ENCODE measurements around the gene PRPF18.

The PRPF18 gene

DNA sequence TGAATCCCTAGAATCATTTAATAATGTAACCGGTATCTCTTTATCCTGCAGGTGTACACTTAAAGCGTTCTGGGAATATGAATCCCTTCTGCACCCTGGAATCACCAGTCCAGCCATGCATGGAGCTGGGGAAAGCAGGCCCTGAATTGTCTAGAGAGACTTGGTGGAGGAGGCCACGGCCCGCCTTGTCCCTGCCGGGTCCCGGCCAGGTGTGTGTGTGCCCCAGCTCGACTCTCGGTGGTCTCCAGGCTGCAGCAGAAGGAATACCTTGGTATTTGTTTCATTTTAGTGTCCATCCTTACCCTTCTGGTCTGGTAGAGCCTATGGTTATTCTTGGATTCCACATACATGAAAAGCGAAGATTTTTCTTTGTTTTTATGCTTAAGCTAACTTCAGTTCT lies 58.1 kb downstream of the PRPF18 start:
- no peak for DNase-seq

DNA sequence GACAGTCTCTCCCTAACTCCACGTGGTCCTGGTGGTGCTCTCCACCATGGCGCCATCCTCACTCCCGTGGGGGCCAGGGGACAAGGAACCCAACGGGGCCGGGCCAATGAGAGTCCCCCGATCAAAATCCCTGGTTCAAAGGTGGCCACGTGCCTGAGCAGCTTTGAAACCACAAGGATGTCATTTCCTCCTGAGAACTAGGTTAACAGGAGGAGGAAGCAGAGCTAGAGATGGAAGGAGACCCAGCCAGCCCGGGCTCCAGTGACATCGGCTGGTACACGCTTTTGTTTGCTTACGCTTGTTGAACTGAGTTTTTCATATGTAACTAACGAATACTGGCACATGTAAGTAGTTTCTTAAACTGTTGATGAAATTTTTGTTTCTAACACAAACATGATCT lies 61.7 kb downstream of the PRPF18 start:
- no peak for DNase-seq

DNA sequence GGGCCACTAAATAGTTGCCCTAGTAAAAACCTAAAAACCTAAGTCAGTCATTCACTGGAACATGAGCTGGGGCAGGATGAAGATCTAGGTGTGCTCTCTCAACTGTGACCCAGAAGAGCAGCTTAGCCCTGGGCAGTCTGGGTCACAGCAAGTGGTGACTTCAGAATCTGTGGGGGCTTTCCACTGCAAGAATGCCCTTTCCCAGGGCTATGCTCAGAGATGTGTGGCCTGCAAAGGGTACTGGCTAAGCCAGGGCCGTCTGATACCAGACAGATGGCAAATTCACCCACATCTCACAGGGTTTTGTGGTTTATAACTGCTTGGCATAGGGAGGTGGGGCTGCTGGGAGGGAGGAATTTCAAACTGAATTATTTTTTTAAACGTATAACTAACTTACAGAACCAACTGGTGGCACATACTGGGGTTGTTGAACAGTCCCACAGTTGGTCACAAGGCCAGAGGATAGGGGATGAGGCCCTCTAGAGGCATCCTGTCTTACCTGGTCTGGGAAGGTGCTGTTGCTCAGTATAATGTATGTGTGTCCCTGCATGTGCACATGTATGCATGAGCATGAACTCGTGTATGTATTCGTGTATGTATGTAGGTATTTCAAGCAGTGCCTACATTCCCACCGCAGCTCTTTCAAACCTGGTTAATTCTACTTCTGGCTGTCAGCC lies 63.2 kb downstream of the PRPF18 start:
- DNase-seq: no peak

DNA sequence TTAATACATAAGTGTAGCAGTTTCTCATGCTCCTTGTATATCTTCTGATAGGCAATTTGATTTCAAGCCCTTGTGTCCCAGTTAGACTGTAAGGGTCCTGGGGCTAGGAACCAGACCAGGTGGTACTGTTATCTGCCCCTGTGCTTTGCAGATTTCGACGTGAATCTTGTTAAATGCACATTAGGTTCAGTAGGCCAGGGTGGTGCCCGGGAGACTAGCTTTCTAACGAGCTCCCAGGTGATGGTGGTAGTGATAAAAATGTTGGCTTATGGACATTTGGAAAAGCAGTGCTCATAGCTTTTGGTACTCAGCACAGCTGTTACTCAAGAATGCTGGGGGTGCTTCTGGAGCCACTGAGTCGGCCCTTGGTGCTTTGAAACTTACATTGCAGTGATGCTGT lies 64.2 kb downstream of the PRPF18 start:
- no peak for DNase-seq

DNA sequence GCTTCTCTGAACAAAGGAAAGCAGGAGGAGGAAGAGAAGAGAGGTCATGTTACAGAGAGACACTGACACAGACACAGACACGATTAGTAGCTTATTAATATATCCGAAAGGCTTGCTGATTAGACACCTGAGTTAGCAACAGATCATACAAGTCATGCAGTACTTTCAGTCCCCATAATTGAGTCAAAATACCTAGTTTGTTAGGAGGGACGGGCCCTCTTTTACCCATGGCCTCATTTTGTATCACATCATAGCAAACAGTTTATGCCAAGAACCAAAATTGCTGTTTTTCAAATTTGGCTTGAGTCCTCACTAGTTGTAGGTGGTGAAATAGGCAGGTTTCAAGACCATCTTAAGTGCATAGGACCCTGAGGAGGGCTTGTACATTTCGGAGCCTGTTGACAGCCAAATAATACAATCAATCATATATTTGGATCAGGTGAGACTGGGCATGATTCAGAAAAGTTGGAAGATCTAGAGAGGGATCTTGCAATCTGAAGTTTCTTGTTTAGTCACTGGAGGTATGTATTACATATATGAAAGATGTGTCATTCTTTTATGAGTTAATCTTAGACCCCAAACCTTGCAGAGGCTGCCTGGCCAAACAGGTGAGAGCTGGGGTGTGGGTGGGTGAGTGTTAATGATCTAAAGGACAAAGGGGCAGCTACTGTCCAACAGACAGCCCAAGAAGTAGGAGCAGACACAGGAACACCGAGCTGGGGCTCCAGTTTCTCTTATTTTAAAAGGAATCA lies 65.4 kb downstream of the PRPF18 start:
- no peak for DNase-seq

DNA sequence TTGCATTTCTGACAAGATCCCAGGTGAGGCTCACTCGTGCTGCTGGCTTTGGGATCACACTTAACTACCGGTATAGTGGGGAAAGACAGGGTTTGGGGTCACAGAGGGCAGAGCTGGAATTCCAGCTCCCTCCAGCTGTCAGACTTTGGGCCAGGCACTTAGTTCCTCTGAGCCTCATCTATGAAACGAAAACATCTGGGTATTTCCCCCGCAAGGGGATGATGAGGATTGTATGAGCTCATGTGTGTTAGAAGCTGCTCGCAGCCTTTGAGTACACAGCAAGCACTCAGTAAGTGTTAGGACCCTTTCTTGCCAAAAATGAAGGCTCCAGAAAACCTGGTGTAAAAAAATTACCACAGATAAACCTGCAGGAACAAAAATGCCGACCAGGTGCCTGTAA lies 66.1 kb downstream of the PRPF18 start:
- DNase-seq: no peak

DNA sequence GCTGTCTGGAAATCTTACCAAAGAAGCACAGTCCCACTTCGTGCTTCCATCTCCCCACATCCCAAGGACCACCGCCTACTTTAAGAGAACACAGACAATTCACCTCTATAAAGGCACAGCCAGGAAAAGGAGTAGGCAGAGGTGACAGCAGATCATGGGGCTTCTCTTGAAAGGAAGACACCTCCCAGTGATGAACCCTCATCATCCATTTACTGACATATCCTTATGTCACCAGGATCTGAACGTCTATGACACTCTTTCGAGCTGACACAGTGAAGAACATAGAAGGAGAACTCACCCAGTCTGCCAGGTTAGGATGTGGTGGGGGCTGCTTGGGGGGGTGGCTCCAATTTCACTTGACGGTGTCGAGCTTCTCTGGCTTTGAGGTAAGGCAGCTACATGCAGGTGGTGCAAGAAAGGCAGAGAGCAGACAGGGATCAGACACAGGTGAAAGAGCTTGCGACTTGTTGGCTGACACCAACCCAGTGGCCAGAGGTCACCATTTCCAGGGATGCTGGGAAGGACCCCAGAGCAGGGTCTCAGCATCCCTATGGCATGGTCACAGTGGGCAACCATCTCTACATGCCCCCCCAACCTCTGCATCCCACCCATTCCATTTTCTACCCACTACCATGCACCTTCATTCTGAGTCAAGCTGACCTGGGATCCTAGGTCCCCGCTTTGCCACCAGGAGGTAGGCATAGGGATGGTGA lies 67.5 kb downstream of the PRPF18 start:
- no peak for DNase-seq

DNA sequence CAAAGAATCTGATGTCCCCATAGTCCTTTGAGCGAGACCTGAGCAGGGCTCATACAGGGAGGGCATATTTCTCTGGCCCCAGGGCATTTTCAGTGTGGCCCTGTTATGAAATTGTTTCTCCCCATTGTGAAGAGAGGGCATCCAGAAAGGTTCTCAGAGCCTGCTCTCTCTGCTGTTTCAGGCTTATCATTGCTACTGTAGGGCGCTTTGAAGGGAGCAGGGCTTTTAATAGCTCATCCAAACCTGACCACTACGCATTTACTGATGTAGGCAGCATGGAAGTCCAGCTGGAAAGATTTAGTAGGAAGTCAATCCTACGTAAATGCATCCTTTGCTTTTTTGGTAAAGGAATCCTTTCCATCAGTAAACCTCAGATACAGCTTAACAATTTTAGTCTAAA lies 68.1 kb downstream of the PRPF18 start:
- no peak for DNase-seq

DNA sequence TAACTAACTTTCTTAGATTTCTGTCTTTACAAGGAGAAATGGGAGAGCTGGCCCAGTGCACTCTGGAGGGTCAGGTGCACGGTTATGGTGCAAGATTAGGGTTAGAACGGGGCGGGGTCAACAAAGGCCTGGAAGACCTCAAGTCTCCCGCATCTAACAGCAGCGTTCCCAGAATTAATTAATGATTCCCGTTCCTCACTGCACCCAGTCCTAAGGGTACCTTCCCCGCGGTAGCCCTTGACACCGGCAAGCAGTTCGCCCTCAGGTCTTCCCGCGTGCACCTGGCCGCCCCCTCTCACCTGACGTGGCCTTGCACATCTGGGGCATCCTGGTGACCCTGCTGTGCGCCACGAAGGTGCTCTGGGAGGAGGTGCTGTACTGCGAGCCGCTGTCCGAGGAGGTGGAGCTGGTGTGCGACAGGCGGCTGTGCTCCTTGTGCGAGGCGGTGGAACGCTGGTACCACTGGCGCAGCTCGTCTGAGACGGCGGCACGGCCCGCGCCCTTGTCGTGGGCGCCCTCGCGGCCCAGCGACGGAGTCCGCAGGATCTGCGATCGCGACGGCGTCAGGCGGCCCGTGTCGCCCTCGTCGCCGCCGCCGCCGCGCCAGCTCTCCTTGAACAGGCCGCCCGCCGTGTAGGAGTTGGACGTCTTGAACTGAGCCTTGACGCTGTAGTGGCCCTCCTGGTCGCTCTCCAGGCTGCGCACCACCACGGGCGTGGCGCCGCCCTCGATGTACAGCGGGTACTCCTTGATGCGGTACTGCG lies 69.8 kb downstream of the PRPF18 start:
- no peak for DNase-seq

DNA sequence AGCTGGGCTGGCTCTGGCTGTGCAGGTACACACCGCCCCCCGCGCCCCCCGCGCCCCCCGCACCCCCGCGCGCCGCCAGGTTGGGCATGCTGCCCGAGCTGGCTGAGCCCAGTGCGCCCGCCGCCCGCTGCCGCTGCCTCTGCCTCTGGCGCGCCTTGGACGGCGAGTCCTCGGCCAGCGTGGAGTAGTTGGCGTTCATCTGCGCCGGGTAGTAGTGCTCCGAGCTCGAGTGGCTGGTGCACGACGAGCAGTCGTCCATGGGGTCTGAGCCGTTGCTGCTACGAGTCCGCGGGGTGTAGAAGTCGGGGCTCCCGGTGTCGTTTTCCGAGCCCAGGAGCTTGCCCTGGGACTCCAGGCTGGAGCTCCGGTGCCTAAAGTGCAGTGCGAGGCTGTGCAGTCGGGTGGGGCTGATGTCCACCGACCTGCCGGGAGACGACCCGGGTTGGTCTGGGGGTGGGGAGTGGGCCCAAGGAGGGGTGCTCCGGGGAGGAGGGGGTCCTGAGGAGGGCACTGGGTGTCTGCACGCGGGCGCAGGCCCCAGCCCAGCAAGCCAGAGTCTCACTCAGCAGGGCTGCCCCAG lies 70.4 kb downstream of the PRPF18 start:
- DNase-seq: no peak

DNA sequence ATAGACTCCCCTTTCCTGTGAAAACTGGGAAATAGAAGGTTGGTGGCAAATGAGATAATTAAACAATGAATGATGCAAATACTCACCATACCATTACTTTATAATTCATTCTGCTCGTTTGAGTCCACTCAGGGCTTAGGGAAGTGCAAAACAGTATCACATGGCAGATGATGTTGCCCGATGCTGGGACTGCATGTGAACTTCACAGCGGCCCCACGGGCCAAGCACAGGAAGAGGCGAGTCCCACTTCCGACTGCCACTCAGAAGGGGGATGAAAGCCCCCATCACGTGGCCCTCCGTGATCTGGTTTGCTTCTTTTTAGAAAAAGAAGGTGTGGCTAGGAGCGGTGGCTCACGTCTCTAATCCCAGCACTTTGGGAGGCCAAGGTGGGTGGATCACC lies 71.5 kb downstream of the PRPF18 start:
- no peak for DNase-seq

DNA sequence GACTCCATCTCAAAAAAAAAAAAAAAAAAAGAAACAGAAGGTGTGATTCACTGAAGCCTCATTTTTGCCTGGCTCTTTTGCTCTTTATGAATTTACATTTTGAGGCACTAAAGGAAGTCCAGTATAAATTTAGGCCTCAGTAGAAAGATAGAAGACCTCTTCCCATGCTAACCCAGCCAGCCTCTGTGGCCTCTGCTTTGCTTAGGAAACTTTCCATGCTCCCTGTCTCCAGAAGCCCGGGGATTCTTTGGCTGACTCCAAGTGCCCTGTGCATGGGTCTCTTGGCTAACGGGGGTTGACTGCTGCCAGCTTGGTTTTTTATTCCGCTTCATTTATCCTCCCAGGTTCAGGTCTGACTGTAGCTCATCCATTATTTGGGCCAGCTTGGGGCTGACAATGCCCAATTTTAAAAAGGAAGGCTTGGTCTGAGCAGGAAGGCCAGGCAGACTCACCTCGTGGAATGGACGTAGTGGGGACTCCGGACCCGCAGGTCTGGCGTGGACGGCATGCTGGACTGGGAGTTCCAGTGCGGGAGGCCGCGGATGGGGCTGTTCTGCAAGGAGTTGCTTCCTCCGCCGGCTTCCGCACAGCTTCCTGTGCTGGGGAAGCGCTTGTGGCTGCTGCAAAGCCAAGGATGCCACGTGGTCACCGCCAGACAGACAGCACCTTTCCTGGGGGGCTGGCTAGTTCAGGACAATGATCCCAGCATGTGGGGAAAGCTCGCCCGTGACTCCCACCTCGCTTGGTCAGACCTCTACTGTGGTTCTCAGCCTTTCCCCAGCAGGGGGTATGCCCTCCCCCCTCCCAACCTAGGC lies 72.3 kb downstream of the PRPF18 start:
- DNase-seq: no peak

DNA sequence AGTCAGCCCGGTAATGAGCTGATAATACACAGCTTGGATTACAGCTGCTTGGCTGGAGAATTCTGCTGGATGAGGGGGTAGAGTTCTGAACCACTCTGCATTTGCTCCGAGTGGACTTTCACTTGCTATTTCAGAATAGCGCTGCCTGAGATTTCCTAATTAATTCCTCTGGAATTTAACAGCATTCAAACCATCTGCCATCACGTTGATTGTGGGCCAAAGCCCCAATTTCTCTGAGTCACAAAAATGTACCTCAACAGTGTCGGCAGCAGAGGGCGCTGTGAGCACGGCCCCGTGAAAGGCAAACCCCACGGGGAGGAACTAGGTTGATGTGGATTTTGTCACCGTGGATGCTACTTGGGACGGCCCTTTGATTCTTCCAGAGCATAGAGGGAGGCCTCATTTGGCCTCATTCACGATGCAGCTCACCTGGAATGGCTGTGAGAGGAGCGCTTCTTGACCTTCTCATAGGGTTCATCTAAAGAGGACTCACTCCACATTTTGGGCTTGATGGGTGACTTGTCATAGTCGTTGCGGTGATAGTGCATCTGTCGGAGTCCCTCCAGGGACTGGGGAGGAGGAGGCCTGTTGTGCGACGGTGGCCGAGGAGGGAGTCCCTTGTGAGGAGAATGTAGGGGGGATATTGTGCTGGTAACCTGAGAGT lies 73.3 kb downstream of the PRPF18 start:
- DNase-seq: no peak

DNA sequence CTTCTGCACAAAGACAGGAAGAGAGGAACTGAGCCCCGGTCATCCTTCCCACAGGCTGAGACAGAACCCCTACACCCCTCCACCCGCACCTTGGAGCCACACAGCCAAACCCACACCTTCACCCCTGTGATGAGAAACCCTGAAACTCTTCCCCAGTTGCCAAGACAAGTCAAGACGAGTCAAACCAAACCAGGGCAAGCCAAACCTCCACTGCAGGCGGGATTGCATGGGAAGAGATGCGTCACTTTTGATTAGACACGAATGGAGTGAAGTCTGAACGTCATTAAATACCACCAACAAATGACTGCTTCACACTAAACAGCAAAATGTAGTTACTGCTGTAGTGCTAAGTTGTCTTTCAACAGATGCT lies 73.8 kb downstream of the PRPF18 start:
- no peak for DNase-seq

DNA sequence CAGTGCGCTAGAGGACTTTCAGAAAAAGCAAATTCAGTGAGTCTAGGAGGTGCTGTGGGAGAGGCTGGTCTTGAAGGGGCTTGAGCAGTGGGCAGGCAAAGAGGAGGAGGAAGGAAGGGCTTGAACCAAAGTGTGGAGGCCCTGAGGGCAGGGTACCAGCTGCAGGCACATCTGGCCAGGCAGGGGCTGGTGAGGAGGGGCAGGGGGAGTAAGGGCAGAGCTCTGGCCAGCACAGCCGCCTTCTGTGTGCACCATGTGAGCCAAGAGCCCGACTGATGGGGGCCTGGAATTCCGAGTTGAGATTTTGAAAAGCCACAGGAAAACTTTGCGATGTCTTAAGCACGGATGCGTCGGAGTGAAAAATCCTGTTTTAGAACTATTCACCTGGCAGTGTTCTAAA lies 74.5 kb downstream of the PRPF18 start:
- no peak for DNase-seq

DNA sequence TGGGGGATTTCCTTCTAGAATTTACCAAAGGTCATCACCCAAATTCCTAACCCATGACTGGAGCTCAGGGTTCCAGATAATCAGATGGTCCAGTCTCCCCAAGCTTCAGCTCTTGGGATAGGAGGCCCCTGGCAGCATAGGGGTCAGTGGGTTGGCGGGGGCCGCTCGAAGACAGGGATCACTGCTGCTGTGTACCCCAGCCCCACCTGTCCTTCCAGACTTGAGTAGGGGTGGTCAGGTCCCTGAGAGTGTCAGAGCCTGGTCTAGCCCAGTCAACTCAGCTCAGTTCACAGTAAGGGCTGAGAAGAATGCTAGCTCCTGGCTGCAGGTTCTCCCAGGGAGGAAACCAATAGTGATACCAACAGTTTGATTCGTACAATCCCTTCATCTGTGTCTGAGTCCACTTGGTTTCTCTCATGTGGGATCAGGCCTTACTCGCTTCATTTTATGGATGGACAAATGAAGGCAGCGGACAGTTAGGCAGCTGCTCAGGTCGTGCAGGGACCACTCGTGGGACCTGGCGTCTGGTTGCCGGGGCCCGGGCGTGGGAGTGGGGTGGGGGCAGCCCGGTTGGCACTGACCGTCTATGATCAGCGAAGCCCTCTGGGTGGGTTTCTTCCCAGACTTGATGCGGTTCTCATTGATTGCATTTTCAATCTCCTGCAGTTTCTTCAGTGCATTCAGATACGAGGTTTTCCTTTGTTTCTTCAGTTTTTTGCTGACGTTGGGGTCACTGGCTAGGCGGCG lies 78.9 kb downstream of the PRPF18 start:
- DNase-seq: no peak

DNA sequence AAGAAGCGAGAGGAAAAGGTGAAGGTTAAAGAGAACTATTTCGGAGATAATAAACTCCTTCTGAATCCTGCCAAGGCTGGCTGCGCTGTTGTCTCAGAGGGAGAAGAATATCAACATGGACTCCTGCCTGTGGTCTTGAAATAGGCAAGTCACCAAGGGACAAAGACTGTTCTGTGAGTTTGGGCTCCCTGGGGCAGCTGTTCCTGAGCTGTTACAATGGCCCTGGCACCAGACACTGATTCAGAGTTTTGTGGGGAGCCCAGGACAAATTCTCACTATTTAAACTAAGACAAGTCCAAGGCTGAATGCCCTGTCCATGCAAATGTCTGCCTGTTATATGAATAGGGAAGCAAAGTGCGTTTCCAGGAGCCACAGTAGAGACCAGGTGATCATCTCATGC lies 81.4 kb downstream of the PRPF18 start:
- no peak for DNase-seq

DNA sequence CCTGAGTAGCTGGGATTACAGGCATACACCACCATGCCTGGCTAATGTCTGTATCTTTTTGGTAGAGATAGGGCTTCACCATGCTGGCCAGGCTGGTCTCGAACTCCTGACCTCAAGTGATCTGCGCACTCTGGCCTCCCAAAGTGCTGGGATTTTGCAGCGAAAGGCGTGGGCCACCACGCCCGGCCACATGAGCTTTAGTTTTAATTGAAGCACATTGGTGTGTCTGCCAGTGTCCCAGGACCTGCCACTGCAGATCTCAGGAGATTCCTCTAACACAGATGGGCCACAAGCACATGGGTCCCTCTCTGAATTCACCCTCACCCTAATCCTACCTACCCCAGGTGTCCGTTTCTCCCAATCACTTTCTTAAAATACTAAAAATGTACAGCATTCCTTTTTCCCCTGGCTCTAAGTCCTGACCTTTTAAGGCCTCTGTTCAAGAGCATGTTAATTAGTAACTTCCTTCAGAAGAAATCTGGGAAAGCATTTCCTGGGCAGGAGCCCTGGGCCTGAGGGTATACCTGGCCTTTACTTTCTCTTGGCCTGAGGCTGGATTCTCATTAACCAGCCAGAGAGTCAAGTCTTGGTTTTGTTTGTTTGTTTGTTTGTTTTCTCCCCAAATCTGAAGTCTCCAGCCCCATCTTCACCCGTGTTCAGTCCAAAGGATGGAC lies 82.6 kb downstream of the PRPF18 start:
- DNase-seq: no peak

DNA sequence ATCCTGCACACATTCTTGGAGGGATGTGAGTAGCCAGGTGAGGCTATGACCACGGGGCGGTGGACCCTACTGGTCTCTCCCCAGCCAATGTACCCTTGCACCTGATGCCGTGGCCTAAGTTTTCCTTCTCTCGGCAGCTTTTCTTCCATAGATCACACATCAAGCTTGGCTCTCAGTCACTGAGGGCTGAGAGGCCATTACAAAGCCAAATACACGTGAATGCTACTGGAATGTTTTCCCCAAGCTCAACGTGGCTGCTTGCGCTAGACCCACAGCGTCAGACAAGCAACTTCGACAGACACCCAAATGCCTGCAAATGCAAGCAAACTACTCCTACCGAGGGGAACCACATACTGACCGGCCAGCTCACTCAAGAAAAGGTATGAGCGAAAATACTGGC lies 83.1 kb downstream of the PRPF18 start:
- DNase-seq: no peak

DNA sequence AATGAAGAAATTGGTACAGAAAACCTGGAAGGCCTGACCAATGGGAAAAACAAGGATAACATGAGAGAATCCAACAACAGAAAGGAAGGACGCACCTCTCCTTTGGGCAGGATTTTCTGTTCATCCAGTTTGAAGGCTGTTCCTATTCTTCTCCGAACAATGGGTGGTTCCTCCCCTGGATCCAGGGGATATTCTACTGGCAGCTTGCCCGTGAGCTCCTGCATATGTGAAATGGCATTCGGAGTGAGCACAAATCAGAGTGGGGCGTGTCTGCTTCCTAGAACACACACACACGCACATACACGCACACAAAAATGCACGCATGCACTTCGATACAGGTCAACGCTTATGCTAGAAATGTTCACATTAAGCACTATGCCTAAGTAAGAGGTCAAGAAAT lies 83.5 kb downstream of the PRPF18 start:
- no peak for DNase-seq
